ENCODE results near the gene CRADD.

GRCh38 chr12:93743999-93744689, 67.0 kb downstream of the CRADD start:
- TF ChIP-seq POLR2A (IDR thresholded peaks at IDR 0.05) (no peak), CTCF (IDR thresholded peaks at IDR 0.05) (no peak)
